HG03432 (cell line): ENCODE data around the gene EMP2.
A peak's percentile ranks its signal among the peaks of the same experiment; 100 is the strongest.
"Not testable (repeated sequence)": the region's sequence is repeated elsewhere in the genome, so short reads cannot be mapped to it uniquely, and the experiment has no call there.

Source experiments
- ATAC-seq: cut with Tn5 transposase; IDR thresholded peaks from one replicate; pipeline ENCODE4 v1.9.1; 2021; ENCODE audit warnings: mild to moderate bottlenecking, moderate library complexity; ENCODE audit not compliant: unreplicated experiment

The EMP2 gene

DNA sequence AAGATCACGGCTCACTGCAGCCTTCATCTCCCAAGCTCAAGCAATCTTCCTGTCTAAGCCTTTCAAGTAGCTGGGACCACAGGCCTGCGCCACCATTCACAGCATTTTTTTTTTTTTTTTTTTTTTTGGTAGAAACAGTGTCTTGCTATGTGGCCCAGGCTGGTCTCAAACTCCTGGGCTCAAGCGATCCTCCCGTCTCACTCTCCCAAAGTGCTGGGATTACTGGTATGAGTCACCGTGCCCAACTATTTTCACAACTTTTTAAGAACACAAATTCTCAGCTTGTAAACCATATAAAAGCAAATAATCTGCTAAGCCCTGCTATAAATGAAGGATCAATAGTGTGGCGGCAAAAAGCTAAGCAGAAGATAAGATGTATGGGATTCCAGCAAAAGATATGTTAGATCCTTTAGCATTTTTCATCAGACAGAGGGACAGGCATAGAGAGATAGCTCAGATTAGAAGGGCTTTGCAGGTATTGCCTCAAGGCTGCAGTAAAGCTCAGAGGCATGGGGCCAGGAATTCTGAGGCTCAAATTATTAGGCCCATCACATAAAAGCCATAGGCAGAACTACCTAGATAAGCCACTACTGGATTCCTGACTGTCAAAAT lies 55.1 kb downstream of the EMP2 start:
- ATAC-seq = no peak

GRCh38 chr16:10522966-10523365 lies 57.4 kb downstream of the EMP2 start:
- ATAC-seq = no peak

GRCh38 chr16:10521681-10522274 lies 58.6 kb downstream of the EMP2 start:
- no peak for ATAC-seq

GRCh38 chr16:10520869-10521578 lies 59.4 kb downstream of the EMP2 start:
- no peak for ATAC-seq

DNA sequence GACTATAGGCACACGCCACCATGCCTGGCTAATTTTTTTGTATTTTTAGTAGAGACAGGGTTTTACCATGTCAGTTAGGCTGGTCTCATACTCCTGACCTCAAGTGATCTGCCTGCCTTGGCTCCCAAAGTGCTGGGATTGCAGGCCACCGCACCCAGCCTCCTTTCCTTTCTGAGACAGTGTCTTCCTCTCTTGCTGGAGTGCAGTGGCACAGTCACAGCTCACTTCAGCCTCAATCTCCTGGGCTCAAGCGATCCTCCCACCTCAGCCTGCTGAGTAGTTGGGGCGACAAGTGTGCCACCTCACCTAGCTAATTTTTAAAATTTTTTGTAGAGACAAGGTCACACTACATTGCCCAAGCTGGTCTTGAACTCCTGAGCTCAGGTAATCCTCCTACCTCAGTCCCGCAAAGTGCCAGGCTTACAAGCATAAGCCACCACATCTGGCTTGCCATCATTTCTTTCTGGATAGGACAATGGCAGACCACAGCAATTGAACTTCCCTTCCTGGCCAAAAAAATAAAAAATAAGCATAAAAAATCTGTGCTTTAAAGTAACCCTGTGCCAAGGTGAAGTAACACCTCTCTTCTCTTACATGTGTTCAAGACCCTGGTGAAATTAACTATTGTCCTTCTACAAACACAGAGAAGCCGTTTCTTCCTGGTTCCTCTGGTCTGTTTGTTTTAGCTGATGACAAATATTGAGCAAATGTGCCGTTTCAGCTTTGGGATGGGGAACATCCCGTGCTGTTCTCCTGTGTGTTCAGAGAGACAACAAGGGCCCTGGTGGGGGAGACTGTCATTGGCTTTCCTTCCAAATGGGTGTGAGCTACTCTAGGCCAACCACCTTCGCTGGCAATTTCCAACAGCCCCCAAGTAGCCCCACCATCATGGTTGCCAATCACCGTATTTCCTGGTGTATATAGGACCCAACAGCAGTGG lies 60.2 kb downstream of the EMP2 start:
- no peak for ATAC-seq

DNA sequence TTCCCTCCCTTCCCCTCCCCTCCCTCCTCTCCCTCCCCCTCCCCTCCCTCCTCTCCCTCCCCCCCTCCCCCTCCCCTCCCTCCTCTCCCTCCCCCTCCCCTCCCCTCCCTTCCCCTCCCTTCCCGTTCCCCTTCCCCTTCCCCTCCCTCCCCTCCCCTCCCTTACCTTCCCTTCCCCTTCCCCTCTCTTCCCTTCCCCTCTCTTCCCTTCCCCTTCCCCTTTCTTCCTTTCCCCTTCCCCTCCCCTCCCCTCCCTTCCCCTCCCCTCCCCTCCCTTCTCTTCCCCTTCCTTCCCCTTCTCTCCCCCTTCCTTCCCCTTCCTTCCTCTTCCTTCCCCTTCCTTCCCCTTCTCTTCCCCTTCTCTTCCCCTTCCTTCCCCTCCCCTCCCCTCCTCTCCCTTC lies 61.1 kb downstream of the EMP2 start:
- ATAC-seq = no peak

- ATAC-seq = no peak
These were observed 61.8 kb downstream of the EMP2 start for GRCh38 chr16:10518479-10519041.

- no peak for ATAC-seq
These were observed 62.5 kb downstream of the EMP2 start for GRCh38 chr16:10517868-10518267.

DNA sequence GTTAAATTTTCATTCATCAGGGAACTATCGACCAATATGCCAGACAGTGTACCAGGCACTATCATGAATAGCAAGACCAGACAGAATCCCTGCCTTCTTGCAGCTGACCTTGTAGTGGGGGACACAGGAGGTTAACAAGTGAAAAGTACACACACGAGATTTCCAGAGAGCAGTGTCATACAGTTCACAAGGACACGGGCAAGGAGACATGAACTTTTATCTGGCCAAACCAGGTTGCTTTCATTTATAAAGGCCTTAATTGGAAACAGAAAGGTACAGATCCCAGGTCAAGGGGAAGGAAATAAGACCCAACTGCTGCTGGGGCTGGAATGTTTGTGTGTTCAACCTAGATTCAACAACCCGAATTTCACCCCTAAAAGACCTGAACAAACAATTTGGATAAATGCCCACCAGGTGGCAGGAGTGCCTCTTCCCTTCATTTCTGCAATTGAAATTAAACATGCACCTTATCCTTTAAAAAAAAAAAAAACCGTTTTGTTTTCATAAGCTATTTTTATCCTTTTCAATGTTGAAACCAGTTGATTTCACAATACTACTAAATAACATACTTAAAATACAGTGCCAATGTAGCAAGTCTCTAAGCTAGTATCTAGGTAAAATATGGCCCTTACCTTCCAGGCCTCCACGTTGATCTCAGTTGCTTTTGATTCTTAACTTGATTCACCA lies 65.9 kb downstream of the EMP2 start:
- no peak for ATAC-seq

- ATAC-seq = no peak
These were observed 68.6 kb downstream of the EMP2 start for GRCh38 chr16:10511829-10512228.

DNA sequence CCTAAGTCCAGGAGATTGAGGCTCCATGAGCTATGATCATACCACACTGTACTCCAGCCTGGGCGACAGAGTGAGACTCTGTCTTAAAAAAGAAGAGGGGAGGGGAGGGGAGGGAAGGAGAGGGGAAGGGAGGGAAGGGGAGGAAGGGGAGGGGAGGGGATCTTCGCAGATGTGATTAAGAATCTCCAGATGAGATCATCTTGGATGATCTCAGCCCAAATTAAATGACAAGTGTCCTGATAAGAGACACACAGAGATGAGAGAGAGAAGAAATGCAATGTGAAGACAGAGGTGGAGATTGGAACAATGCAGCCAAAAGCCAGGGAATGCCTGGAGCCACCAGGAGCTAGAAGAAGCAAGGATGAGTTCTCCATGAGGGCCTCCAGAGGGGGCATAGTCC lies 70.1 kb downstream of the EMP2 start:
- no peak for ATAC-seq

DNA sequence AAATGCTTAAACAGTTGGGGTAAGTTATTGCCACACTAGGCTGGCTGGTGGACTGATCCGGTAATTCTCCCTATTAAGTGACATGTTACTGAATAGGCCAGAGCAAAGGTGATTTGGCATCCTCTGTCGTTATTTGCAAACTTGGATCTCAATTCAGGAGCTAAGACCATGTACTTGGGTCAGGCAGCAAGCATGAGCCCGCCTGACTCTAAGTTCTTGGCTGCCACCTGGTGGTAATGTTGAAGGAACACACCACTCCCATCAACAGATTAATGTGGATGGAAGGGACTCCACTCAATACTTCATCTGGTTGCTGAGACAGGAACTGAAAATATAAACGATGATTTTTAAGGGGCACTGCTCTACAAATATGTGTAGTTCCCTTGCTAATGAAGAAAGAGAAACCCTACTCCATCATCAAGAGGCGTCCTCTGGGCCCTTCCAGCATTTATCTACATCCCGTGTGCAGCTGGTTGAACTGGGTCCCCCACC lies 70.8 kb downstream of the EMP2 start:
- ATAC-seq = peak; percentile 93

- ATAC-seq = not testable (repeated sequence)
These were observed 75.1 kb downstream of the EMP2 start for GRCh38 chr16:10505286-10505685.

DNA sequence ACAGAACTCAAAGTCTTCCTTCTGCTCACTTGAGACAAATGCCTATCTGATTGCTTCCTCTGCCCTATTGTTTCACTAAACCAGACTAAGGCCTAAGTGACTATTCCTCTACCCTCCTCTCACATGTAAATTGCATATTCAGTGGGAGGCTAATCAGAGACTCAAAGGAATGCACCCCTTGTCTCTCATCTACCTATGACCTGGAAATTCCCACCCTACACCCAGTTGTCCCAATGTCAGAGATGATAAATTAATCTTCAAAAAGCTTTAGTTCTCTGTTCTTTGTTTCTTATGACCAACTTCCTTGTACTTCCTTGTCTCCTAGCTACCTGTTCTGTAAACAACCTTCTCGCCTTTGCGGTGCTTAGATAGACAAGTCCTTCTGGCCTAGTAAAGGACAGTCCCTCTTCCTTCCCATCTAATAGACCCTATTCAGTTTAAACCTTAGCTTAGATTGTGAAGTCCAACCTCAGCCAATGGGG lies 76.0 kb downstream of the EMP2 start:
- ATAC-seq = no peak

- ATAC-seq = no peak
These were observed 77.6 kb downstream of the EMP2 start for GRCh38 chr16:10502776-10503175.

GRCh38 chr16:10501016-10501607 lies 79.3 kb downstream of the EMP2 start:
- no peak for ATAC-seq

GRCh38 chr16:10500582-10500981 lies 79.8 kb downstream of the EMP2 start:
- ATAC-seq = no peak

- no peak for ATAC-seq
These were observed 83.0 kb downstream of the EMP2 start for GRCh38 chr16:10497132-10498101.

GRCh38 chr16:10495031-10495345 lies 85.4 kb downstream of the EMP2 start:
- ATAC-seq = no peak
